Measurements from ENCODE around the gene RXRA. TPM values are rescaled to one million over a fixed set of nuclear protein-coding genes. Genes with fewer than 3 reads are reported as not detected.

The RXRA gene
- total RNA-seq, 1 experiment from 2014 or later = 23.2 TPM

DNA sequence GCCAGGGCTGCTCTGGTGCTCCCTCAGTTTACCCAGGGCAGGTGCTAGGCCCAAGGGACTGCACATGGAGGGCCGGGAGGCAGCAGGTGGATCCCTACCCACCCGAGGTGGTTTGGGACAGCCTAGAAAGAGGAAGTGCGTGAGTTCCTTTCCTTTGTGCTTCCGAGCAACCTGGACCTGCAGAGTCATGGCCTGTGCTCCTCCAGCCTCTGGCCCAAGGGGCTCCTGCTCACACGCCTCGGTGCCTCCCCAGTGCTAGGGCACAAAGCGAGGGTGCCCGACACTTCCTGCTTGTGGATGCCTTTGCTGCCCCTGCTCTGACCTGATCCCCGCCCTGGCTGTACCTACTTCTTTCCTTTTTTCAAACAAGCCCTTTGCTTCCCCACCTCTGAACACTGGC, 79.3 kb downstream of the RXRA start:
- peak; percentile 73 for DNase-seq
- Histone ChIP-seq H3K4me3 (ENCODE audit: insufficient read depth, low read depth, low read length) (no peak overlapping the region), H3K36me3 (replicated peaks; ENCODE audit: control insufficient read depth, insufficient read depth, low read length) (no peaks in the 10 kb centered on the region), H3K27me3 (ENCODE audit: control insufficient read depth, insufficient read depth, low read length) (no peaks in the 10 kb centered on the region)

DNA sequence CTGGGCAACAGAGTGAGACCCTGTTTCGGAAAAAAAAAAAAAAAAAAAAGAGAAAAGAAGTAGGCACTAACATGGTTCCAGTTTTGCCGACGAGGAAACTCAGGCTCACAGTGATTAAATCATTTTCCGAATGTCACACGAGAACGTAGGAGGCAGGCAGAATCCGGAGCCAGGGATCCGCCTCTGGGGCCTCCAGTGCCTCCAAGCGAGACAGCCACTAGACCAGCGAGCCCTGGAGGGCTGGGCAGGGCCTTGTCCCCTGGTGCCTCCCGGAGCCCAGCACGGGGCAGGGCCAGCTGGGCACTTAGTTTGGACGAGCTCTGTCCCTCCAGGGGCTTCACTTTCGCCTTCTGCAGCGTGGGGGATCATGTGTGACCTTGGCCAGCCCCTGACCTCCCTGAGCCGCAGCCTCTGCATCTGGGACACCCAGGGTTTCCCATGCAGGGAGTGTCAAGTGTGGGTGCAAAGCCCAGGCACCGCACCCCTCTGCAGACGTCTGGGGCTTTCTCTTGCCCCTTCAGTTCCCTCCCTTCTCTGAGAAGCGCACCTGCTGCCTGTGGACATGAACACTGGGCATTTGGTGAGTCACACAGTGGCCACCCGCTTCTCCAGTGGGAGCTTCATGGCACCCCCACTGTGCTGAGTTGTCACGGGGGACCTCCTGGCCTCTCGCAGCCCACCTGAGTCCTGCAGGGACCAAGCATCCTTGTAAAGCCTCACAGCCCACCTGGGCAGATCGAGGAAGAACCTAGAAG, 80.3 kb downstream of the RXRA start:
- peak; percentile 78 for DNase-seq
- no peaks in the 10 kb centered on the region for H3K27me3 ChIP-seq (ENCODE audit: control insufficient read depth, insufficient read depth, low read length)
- no peaks in the 10 kb centered on the region for H3K36me3 ChIP-seq (replicated peaks; ENCODE audit: control insufficient read depth, insufficient read depth, low read length)
- no peak overlapping the region for H3K4me3 ChIP-seq (ENCODE audit: insufficient read depth, low read depth, low read length)

DNA sequence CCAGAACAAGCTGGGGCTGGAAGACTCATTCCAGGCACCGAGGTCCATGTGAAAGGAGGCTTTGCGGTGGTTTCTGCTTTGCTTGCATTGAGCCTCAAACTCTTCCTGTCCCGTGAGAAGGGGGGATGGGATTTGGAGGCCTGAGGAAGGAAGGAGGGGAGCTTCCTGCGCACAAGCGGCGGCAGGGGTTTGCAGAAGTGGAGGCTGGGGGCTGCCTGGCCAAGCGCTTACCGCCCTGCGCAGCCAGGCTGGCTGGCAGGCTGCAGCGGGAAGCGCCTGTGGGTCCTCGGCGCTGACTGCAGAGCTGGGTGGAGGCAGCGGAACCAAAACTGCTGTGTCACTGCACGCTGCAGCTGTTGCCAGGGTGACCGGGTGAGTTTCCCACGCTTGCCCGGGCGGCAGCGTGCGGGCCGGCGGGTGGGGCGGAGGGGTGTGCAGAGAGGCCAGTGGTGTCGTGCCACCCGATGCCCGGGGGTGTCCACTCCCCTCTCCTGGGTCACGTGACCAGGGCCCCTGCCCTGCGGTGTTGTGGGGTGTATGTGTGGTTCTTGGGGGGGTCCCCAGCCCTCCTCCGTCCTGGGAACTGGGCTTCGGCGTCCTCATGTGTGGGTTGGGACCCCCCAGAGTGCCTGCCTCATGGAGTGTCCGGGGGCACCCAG, 81.0 kb downstream of the RXRA start:
- DNase-seq = peak; percentile 96
- no peaks in the 10 kb centered on the region for H3K36me3 ChIP-seq (replicated peaks; ENCODE audit: control insufficient read depth, insufficient read depth, low read length)
- no peak overlapping the region for H3K4me3 ChIP-seq (ENCODE audit: insufficient read depth, low read depth, low read length)
- H3K27me3 ChIP-seq (ENCODE audit: control insufficient read depth, insufficient read depth, low read length) = no peaks in the 10 kb centered on the region

DNA sequence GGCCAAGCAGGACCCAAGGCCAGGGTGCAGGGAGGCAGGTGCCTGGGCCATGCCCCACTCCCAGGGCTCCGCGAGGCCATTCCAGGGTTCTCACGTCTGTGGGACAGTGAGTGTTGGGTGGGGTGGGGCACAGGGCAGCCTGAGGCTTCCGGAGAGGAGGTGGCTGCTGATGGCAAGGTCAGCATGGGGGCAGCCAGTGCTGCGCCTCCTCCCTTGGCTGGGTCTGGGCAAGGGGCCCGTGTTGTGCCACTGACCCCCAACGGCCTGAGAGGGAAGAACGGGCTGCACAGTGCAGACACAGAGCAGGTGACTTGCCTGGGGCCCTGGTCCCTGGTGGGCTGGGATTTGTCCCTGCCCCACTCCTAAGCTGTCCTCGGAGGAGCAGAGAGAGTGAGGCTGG, 82.1 kb downstream of the RXRA start:
- H3K36me3 ChIP-seq (replicated peaks; ENCODE audit: control insufficient read depth, insufficient read depth, low read length) = no peaks in the 10 kb centered on the region
- DNase-seq = peak; percentile 74
- H3K27me3 ChIP-seq (ENCODE audit: control insufficient read depth, insufficient read depth, low read length) = no peaks in the 10 kb centered on the region
- H3K4me3 ChIP-seq (ENCODE audit: insufficient read depth, low read depth, low read length) = no peak overlapping the region

DNA sequence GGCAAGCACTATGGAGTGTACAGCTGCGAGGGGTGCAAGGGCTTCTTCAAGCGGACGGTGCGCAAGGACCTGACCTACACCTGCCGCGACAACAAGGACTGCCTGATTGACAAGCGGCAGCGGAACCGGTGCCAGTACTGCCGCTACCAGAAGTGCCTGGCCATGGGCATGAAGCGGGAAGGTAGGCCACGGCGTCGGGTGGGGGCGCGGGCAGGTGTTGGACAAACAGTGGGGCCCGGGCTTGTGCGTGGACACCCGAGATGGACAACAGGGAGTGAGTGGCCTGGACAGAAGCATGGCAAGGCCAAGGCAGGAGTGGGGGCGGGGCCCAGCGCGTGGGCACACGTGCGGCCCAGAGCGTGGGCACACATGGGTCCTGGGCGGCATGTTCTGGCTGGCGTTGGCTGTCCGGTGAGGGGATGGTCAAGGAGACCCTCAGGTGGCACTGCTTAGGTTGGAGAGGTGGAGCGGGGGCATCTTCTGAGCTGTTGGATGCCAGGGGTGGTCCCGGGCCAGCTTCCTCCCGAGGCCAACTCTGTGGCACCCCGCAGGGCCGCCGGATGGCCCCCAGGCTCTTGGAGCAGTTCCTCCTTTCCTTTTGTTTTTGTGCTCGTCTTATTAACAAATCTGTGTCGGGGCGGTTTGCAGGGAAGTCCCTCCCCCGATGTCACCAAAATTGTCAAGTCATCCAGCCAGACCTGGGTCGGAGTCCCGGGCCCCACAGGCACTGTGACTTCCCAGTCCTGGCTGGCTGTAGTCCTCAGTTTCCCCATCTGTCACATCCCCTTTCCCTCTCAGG, 82.9 kb downstream of the RXRA start:
- DNase-seq = peak; percentile 73
- H3K36me3 ChIP-seq (replicated peaks; ENCODE audit: control insufficient read depth, insufficient read depth, low read length) = no peaks in the 10 kb centered on the region

DNA sequence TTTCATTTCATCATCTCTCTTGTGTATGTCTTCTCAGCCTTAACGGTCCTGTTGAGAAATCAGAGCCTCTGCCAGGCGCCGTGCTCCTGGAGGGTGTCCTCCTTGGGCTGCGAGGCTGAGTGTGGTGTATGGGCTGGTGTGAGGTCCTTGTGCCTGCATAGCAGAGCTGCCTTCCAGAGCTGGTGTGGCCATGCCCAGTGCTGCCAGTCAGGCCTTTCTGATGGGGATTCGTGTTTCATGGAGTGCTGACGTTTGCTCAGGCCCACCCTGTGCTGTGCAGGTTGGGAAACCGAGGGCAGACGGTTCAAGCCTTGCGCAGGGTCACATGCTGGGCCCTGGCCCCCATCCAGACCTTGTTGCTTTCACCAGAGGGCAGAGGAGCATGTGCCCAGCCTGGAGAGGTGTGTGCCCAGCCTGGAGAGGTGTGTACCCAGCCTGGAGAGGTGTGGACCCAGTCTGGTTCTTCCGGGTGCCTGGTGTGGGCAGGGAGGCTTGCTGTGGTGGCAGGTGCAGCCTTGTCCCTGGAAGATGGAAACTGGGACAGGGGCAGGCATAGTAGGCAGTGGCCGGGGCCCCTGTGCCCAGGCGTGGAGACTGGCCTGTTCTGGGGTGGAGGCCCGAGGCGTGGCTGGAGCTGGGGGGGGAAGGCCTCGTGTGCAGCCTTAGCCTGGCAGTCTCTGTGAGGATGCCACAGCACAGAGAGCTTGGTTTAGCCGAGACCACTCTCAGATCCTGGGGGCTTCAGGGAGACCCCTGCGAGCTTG, 84.0 kb downstream of the RXRA start:
- H3K36me3 ChIP-seq (replicated peaks; ENCODE audit: control insufficient read depth, insufficient read depth, low read length) = no peaks in the 10 kb centered on the region
- H3K4me3 ChIP-seq (ENCODE audit: insufficient read depth, low read depth, low read length) = no peak overlapping the region
- no peaks in the 10 kb centered on the region for H3K27me3 ChIP-seq (ENCODE audit: control insufficient read depth, insufficient read depth, low read length)
- DNase-seq = no peak

More for the DNA sequence above, 82.9 kb downstream of the RXRA start:
- no peaks in the 10 kb centered on the region for H3K27me3 ChIP-seq (ENCODE audit: control insufficient read depth, insufficient read depth, low read length)
- no peak overlapping the region for H3K4me3 ChIP-seq (ENCODE audit: insufficient read depth, low read depth, low read length)

DNA sequence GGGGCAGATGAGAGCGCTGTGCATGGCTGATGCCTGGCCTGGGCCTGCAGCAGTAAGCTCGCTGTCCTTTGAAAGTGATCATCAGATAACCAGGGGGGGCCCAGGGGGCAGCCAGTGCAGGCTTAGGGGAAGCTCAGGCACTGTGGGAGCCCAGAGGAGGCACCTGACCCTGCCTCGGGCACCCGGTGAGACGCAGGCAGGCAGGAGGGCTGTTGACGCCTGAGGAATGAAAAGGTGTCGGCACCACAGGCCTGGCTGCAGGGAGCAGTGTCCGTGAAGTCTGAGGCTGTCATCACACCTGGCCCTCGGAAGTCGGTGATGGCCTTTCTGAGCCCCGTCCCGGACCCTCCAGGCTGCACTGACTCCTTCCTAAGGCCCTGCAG, 84.6 kb downstream of the RXRA start:
- Histone ChIP-seq H3K4me3 (ENCODE audit: insufficient read depth, low read depth, low read length) (no peak overlapping the region), H3K27me3 (ENCODE audit: control insufficient read depth, insufficient read depth, low read length) (no peaks in the 10 kb centered on the region), H3K36me3 (replicated peaks; ENCODE audit: control insufficient read depth, insufficient read depth, low read length) (no peaks in the 10 kb centered on the region)
- peak; percentile 66 for DNase-seq

DNA sequence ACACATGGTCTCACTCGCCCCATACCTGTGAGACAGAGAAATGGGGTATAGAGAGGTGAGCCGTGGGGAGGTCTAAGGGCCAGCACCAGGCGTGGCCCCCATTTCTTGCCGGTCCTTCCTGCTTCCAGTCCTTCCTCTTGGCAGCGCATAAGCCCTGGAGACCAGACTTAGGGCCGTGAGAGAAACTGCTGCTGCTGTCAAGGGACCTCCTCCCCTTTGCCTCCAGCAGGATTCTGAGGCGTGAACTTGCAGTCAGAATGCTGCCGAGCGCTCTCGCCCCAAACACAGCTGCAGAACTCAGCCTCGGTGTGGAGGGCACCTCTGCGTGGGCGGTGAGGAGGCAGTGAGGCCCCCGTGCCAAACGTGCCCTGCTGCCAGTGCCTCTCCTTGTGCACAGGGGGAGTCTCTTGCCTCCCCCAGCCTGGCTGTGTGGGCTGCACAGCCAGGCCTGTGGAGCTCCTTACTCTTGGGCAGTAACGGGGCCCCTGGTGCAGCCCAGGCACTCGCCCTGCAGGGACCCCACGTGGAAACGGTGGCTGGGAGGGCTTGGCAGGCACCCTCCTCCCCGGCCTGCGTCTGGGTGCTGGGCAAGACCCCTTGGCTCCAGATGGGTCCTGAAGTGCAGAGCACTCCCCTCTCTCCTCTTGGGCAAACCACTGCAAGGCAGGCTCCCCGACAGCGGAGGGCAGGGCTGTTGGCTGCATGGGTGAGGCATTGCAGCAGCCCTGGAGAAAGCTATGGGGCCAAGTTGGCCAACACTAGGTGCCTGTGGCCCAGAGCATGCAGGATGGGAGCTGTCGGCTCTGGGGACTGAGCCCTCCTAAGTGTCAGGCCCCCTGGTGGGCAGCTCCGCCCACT, 85.4 kb downstream of the RXRA start:
- Histone ChIP-seq H3K4me3 (ENCODE audit: insufficient read depth, low read depth, low read length) (no peak overlapping the region), H3K27me3 (ENCODE audit: control insufficient read depth, insufficient read depth, low read length) (no peaks in the 10 kb centered on the region), H3K36me3 (replicated peaks; ENCODE audit: control insufficient read depth, insufficient read depth, low read length) (no peaks in the 10 kb centered on the region)
- DNase-seq = peak; percentile 84

DNA sequence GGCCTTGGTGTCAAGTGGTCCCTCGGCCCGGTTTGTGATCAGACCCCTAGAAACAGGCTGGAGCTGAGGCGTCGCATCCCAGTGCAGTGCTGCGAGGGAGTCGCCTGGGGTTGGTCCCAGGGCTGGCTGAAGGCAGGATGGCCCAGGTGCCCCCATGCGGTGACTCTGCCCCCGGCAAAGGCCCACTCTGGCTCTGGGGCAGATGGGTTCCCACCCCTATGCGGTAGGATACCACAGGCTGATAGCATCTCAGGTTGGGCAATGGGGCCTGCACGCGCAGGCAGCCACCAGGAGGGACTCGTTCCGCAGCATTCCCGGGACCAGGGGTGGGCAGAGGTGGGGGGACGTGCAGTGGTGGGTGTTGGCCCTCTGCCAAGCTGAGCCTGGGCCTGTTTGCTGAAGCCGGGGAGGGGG, 86.0 kb downstream of the RXRA start:
- no peaks in the 10 kb centered on the region for H3K27me3 ChIP-seq (ENCODE audit: control insufficient read depth, insufficient read depth, low read length)
- DNase-seq = peak; percentile 85
- no peak overlapping the region for H3K4me3 ChIP-seq (ENCODE audit: insufficient read depth, low read depth, low read length)
- H3K36me3 ChIP-seq (replicated peaks; ENCODE audit: control insufficient read depth, insufficient read depth, low read length) = peaks cover 2% of the 10 kb centered on the region; the same call in 1 of the 2 replicates

DNA sequence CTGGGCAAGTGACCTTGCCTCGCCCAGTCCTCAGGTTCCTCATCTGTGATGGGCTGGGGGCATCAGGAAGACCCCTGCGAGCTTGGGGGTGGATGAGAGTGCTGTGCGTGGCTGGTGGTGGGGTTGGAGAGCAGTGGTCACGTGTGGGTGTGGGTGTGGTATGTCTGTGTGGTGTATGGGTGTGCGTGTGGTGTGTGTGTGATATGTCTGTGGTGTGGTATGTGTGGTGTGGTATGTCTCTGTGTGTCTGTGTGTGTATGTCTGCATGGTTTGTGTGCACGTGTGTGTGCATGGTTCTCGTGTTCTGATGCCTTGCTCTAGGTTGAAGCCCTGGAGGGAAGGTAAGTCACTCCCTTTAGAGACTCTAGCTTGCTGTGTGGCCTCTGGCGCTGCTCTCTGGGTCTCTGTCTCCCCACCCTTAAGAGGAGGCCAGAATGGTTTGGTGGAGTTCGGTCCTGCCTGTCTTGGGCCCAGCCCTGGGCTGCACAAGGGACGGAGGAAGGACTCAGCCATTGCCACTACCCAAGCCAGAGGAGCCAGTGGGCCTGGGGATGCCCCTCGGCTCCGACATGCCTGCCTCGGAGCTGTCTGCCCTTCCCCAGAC, 87.0 kb downstream of the RXRA start:
- DNase-seq = no peak
- Histone ChIP-seq H3K27me3 (ENCODE audit: control insufficient read depth, insufficient read depth, low read length) (no peaks in the 10 kb centered on the region), H3K4me3 (ENCODE audit: insufficient read depth, low read depth, low read length) (no peak overlapping the region), H3K36me3 (replicated peaks; ENCODE audit: control insufficient read depth, insufficient read depth, low read length) (peaks cover 2% of the 10 kb centered on the region; the same call in 1 of the 2 replicates)

DNA sequence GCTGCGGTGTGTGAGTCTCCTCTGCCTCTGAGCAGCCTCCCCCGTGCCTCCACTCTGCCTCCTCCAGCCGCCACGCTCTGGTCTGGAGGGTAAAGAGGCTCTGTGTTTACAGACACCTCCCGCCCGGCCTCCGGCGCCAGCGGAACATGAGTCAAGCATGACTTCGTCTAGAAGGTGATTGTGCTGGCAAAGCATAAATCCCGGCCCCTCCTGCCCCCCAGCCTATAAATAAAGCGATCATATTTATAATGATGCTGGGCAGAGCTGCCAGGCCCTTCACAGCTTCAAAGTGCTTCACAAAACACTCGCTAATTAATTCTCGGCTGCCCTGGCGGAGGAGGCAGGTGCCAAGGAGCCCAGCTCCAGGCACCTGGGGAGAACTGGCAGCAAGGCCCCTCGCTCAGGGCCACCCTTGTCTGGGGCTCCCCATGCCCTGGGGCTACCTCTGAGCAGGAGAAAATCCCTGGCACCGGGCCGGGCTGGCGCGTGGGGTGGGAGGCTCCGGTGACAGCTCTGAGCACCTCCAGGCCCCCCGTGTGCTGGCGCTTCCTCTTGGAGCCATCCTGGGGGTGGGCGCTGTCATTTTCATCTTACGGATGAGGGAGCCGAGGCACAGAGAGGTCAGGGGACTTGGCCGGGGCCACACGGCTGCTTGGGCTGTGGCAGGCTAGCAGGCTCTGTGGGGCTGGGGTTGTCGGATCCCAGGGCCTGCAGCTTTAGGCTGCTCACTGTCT, 87.8 kb downstream of the RXRA start:
- no peak overlapping the region for H3K4me3 ChIP-seq (ENCODE audit: insufficient read depth, low read depth, low read length)
- H3K36me3 ChIP-seq (replicated peaks; ENCODE audit: control insufficient read depth, insufficient read depth, low read length) = peaks cover 2% of the 10 kb centered on the region; the same call in 1 of the 2 replicates
- no peaks in the 10 kb centered on the region for H3K27me3 ChIP-seq (ENCODE audit: control insufficient read depth, insufficient read depth, low read length)
- no peak for DNase-seq

DNA sequence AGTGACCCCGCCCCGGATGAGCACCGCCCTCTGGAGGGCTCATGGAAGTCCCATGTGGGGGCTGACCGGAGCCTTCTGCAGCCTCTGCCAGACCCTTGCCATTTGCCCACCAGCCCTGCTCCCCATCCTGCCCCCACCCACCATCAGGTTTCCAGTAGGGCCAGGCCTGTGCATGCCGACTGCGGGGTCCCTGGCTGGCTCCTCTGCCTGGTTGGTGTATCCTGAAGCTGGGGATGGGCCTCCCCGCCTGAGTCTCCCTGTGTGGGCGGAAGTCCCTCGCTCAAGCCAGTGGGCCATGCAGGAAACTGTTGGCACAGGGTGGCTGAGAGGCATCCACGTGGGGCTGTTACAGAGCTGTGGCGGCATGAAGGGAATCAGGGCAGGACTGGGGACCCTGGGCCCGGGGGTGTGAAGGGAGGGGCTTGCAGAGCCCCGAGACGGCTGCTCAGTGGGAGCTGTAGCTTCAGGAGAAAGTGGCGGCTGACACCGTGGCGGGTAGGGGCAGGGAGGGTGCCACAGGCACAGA, 88.7 kb downstream of the RXRA start:
- H3K36me3 ChIP-seq (replicated peaks; ENCODE audit: control insufficient read depth, insufficient read depth, low read length) = peaks cover 2% of the 10 kb centered on the region; the same call in 1 of the 2 replicates
- DNase-seq = no peak
- no peak overlapping the region for H3K4me3 ChIP-seq (ENCODE audit: insufficient read depth, low read depth, low read length)
- no peaks in the 10 kb centered on the region for H3K27me3 ChIP-seq (ENCODE audit: control insufficient read depth, insufficient read depth, low read length)

Data from H7 (cell line).